H1 (cell line): Measurements from ENCODE around the gene NKAIN1. TPM values are rescaled to one million over a fixed set of nuclear protein-coding genes. Genes with fewer than 3 reads are reported as not detected.

Experiments used
- CTCF ChIA-PET: fragments of 300-600 bp; sonication (Branson Sonifier 250); formaldehyde crosslinking; loops from one replicate; lab custom pipeline; 2021; ENCODE audit not compliant: partially characterized antibody; lab: Charles Lee
- POLR2A ChIA-PET: fragments of 300-600 bp; sonication (Branson Sonifier 250); formaldehyde crosslinking; loops from one replicate; lab custom pipeline; 2021; ENCODE audit warnings: inconsistent platforms; ENCODE audit not compliant: partially characterized antibody; lab: Charles Lee
- DNase-seq, 2 experiments: peaks; one replicate each; pipeline versions ENCODE4 v3.0.0 to v3.0.0-alpha.2; 2010 to 2022; ENCODE audit warnings: low spot score in 2 of 2, low read depth in 1 of 2, mixed read lengths in 1 of 2
- FAIRE-seq: peaks from 2 replicates; lab custom pipeline; 2011; peaks lifted over from hg19 to GRCh38; lab: Jason Lieb, UNC
- H2AFZ ChIP-seq: 2 replicates; pipeline ENCODE4 v1.8.1; 2012; ENCODE audit warnings: low read length, inconsistent platforms
- H2AK5ac ChIP-seq: 2 replicates; pipeline ENCODE4 v1.6.1; 2013; ENCODE audit warnings: low read depth, low read length
- H2BK120ac ChIP-seq: replicated peaks from 2 replicates; pipeline ENCODE3; 2013; ENCODE audit warnings: low read depth, low read length, inconsistent platforms
- H2BK12ac ChIP-seq: 2 replicates; pipeline ENCODE4 v1.6.1; 2013; ENCODE audit warnings: low read depth, low read length
- H2BK15ac ChIP-seq: 2 replicates; pipeline ENCODE4 v1.6.1; 2013; ENCODE audit warnings: low read length
- H2BK20ac ChIP-seq: 2 replicates; pipeline ENCODE4 v1.6.1; 2013; ENCODE audit warnings: low read length
- H2BK5ac ChIP-seq: 2 replicates; pipeline ENCODE4 v1.6.1; 2013; ENCODE audit warnings: low read depth, low read length
- H3K14ac ChIP-seq: 2 replicates; pipeline ENCODE4 v1.6.1; 2013; ENCODE audit warnings: inconsistent platforms; ENCODE audit not compliant: insufficient read length
- H3K18ac ChIP-seq: 2 replicates; pipeline ENCODE4 v1.6.1; 2013; ENCODE audit warnings: low read length; ENCODE audit errors: extremely low read depth
- H3K23ac ChIP-seq: 2 replicates; pipeline ENCODE4 v1.6.1; 2013; ENCODE audit warnings: inconsistent platforms; ENCODE audit not compliant: insufficient read length
- H3K23me2 ChIP-seq: 2 replicates; pipeline ENCODE4 v1.6.1; 2013; ENCODE audit warnings: low read depth, low read length
- H3K27ac ChIP-seq: 2 replicates; pipeline ENCODE4 v1.6.1; 2011; ENCODE audit warnings: low read depth, low read length, inconsistent platforms
- H3K27me3 ChIP-seq, 4 experiments: replicated peaks in 1 of 4; 1 replicate in 1 of 4; 2 replicates in 3 of 4; pipeline versions ENCODE4 v1.6.1 to v1.8.1; 2011 to 2013; ENCODE audit warnings: low read length in 3 of 4, mild to moderate bottlenecking in 3 of 4, inconsistent platforms in 2 of 4, mixed read lengths in 2 of 4, moderate library complexity in 1 of 4; ENCODE audit not compliant: control insufficient read depth in 3 of 4, insufficient read depth in 3 of 4; ENCODE audit errors: extremely low read depth in 1 of 4
- H3K36me3 ChIP-seq, 4 experiments: 2 replicates each; pipeline versions ENCODE4 v1.6.1 to v1.8.1; 2011 to 2013; ENCODE audit warnings: mild to moderate bottlenecking in 4 of 4, low read length in 3 of 4, moderate library complexity in 2 of 4, control low read depth in 1 of 4, inconsistent platforms in 1 of 4; ENCODE audit not compliant: insufficient read depth in 4 of 4, control insufficient read depth in 2 of 4
- H3K4ac ChIP-seq: replicated peaks from 2 replicates; pipeline ENCODE3; 2013; ENCODE audit warnings: low read length, low read depth, mixed read lengths, inconsistent platforms; ENCODE audit not compliant: insufficient read length
- H3K4me1 ChIP-seq, 4 experiments: replicated peaks in 1 of 4; 1 replicate in 1 of 4; 2 replicates in 3 of 4; pipeline versions ENCODE4 v1.6.1 to v1.8.1; 2011 to 2013; ENCODE audit warnings: low read length in 3 of 4, inconsistent platforms in 2 of 4, mixed read lengths in 1 of 4; ENCODE audit not compliant: insufficient read depth in 4 of 4, control insufficient read depth in 3 of 4
- H3K4me2 ChIP-seq, 2 experiments: 2 replicates each; pipeline versions ENCODE4 v1.6.1 to v1.8.1; 2011 to 2013; ENCODE audit warnings: low read depth in 2 of 2, low read length in 2 of 2, control low read depth in 1 of 2, inconsistent platforms in 1 of 2, mild to moderate bottlenecking in 1 of 2; ENCODE audit not compliant: insufficient read depth in 1 of 2
- H3K4me3 ChIP-seq, 4 experiments: fragments of 200-600, 300-600 bp in 1 of 4; sonication (generic), shearing (Covaris generic), sonication (Bioruptor Twin) in 1 of 4; 2 replicates each; pipeline versions ENCODE4 v1.5.1 to v1.8.1; 2011 to 2016; ENCODE audit warnings: low read length in 4 of 4, low read depth in 3 of 4, control low read depth in 2 of 4, inconsistent platforms in 2 of 4, mild to moderate bottlenecking in 2 of 4, mixed read lengths in 1 of 4, moderate library complexity in 1 of 4; ENCODE audit not compliant: insufficient read depth in 2 of 4; ENCODE audit errors: extremely low read depth in 1 of 4
- H3K56ac ChIP-seq: replicated peaks from 2 replicates; pipeline ENCODE3; 2013; ENCODE audit warnings: low read depth, mild to moderate bottlenecking, mixed read lengths, low read length, inconsistent platforms; ENCODE audit not compliant: insufficient read length
- H3K79me1 ChIP-seq: 2 replicates; pipeline ENCODE4 v1.6.1; 2013; ENCODE audit warnings: low read depth, low read length, control low read depth
- H3K79me2 ChIP-seq, 2 experiments: 2 replicates each; pipeline versions ENCODE4 v1.6.1 to v1.8.1; 2012 to 2013; ENCODE audit warnings: low read length in 2 of 2, mild to moderate bottlenecking in 2 of 2, inconsistent platforms in 1 of 2; ENCODE audit not compliant: insufficient read depth in 2 of 2, control insufficient read depth in 1 of 2
- H3K9ac ChIP-seq, 4 experiments: replicated peaks in 1 of 4; 1 replicate in 1 of 4; 2 replicates in 3 of 4; pipeline versions ENCODE4 v1.6.1 to v1.8.1; 2011 to 2013; ENCODE audit warnings: low read depth in 3 of 4, low read length in 3 of 4, control low read depth in 2 of 4, mild to moderate bottlenecking in 2 of 4, moderate library complexity in 2 of 4, inconsistent platforms in 1 of 4; ENCODE audit errors: extremely low read depth in 1 of 4
- H3K9me3 ChIP-seq, 2 experiments: 2 replicates each; pipeline versions ENCODE4 v1.6.1 to v1.8.1; 2012 to 2013; ENCODE audit warnings: mild to moderate bottlenecking in 2 of 2, moderate library complexity in 2 of 2, control low read depth in 1 of 2, inconsistent platforms in 1 of 2, low read depth in 1 of 2, low read length in 1 of 2, mixed read lengths in 1 of 2; ENCODE audit not compliant: insufficient read depth in 2 of 2
- H4K20me1 ChIP-seq, 2 experiments: replicated peaks in 1 of 2; 2 replicates each; pipeline versions ENCODE3 to v1.8.1; 2011 to 2013; ENCODE audit warnings: inconsistent platforms in 2 of 2, low read length in 2 of 2, mild to moderate bottlenecking in 1 of 2; ENCODE audit not compliant: insufficient read depth in 2 of 2, control insufficient read depth in 1 of 2
- H4K5ac ChIP-seq: 2 replicates; pipeline ENCODE4 v1.6.1; 2013; ENCODE audit warnings: low read length, low read depth, mixed read lengths, inconsistent platforms; ENCODE audit not compliant: insufficient read length
- H4K8ac ChIP-seq: 2 replicates; pipeline ENCODE4 v1.8.0; 2013; ENCODE audit warnings: mild to moderate bottlenecking, moderate library complexity, low read length, inconsistent platforms; ENCODE audit not compliant: insufficient read depth; ENCODE audit errors: extremely low read depth
- H4K91ac ChIP-seq: replicated peaks from 2 replicates; pipeline ENCODE3; 2013; ENCODE audit warnings: low read length, mixed read lengths, inconsistent platforms; ENCODE audit not compliant: insufficient read length
- CBX8 ChIP-seq: fragments of 300-800, 300-1000 bp; sonication (generic); IDR thresholded peaks from 2 replicates; pipeline ENCODE4 v1.7.1; 2016; ENCODE audit warnings: low read depth, low read length, borderline replicate concordance
- CHD1 ChIP-seq: IDR thresholded peaks from 2 replicates; pipeline ENCODE4 v1.6.1; 2012; ENCODE audit warnings: low read depth, low read length, improper control_type of control experiment
- RNF2 ChIP-seq: fragments of 200-900, 300-1000 bp; sonication (generic); IDR thresholded peaks from 2 replicates; pipeline ENCODE4 v1.7.1; 2016; ENCODE audit warnings: borderline replicate concordance, low read depth, mild to moderate bottlenecking, antibody characterized with exemption, low read length; ENCODE audit not compliant: poor library complexity, severe bottlenecking; ENCODE audit errors: missing control alignments
- SRF ChIP-seq: IDR thresholded peaks from 2 replicates; pipeline ENCODE4 v1.6.1; 2011; ENCODE audit warnings: mild to moderate bottlenecking, low read depth, low read length, moderate library complexity
- WGBS, 2 experiments: shearing (Covaris generic) in 1 of 2; methylation state at CpG; one replicate each; pipeline versions ENCODE4 v1.1.6 to v1.1.7; 2013 to 2015; ENCODE audit warnings: low lambda C conversion rate in 2 of 2, mixed read lengths in 2 of 2, inconsistent platforms in 1 of 2, low coverage in 1 of 2, missing lambda C conversion rate in 1 of 2; ENCODE audit not compliant: insufficient replicate concordance in 2 of 2, insufficient coverage in 1 of 2, insufficient read length in 1 of 2; ENCODE audit errors: extremely low coverage in 1 of 2, missing lambda C conversion rate in 1 of 2; 5-methylcytosine and 5-hydroxymethylcytosine counted together
- polyA plus RNA-seq, 7 experiments: library from polyadenylated mRNA; depleted of rRNA in 3 of 7; stranded (reverse) in 5 of 7; unstranded in 2 of 7; fragments of >200 nt in 5 of 7; fragments of 200-250 nt in 2 of 7; gene quantifications; 1 replicate in 5 of 7; 2 replicates in 1 of 7; 4 replicates in 1 of 7; pipeline versions ENCODE4 v1.2.1 to v1.2.3, GENCODE V29; 2011 to 2013; ENCODE audit warnings: missing spikeins in 2 of 7, mixed read lengths in 2 of 7
- total RNA-seq: library from RNA; stranded (reverse); fragmentation: NEBNext Ultra II Directional; extraction: Animal tissue kit (Norgen Biotek cat#: 25700); gene quantifications from 2 replicates; pipeline ENCODE4 v1.2.1, GENCODE V29; 2021

NKAIN1 gene
- total and polyA plus RNA-seq, 2 of the 8 experiments (the other 6 are each of a cell fraction or from before 2014, with no cell fraction given), result 59.3 to 66.9 TPM

DNA sequence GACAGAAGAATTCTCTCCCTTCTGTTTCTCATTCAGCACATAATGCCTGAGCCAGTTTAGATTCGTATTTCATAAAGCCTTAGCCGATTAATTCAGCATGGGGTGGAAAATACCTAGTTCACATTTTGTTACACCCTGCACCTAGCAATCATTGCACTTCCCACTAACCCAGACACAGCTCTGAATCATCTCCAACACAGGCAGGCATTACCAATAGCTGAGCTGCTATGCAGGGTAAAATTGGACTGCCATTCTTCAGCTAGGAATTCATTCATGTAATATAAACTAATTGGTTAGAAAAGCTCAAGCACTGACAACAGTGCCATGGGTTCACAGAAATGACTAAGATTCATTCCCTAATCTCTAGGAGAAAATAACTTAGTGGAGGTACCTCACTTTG is 26.9 kb upstream of the NKAIN1 start:
- no peak overlapping the region for H2BK120ac ChIP-seq
- H2AFZ ChIP-seq, result no peak overlapping the region
- H4K5ac ChIP-seq, result no peak overlapping the region
- H3K9ac ChIP-seq, result no peak overlapping the region
- H2BK20ac ChIP-seq, result no peak overlapping the region
- no peak overlapping the region for H3K18ac ChIP-seq
- H3K14ac ChIP-seq, result no peak overlapping the region
- H4K91ac ChIP-seq, result no peak overlapping the region
- H3K4me3 ChIP-seq, result no peak overlapping the region
- WGBS, 2 experiments, result 93% methylated on average over 2 of the region's 2 CpGs; no CpG with 5 or more reads in 1 of the 2 experiments
- no peaks in the 10 kb centered on the region; the same call in 1 of the 2 replicates for H3K79me1 ChIP-seq
- ChIA-PET CTCF (interaction anchor here (0.6 to 9.4 kb wide), 3 partner anchors 16 to 83 kb away, joined by 3 to 113 read pairs (median 3); no protein-coding TSS in a partner anchor), POLR2A (interaction anchor here (0.8 to 3.4 kb wide), 3 partner anchors 30 to 85 kb away, joined by 3 to 9 read pairs (median 3); partner anchors contain the start of genes SNRNP40 and ZCCHC17)
- no peaks in the 10 kb centered on the region for H3K4me1 ChIP-seq
- FAIRE-seq, result no peak
- peaks cover 27 to 93% (median 64%) of the 10 kb centered on the region in 4 experiments for H3K36me3 ChIP-seq
- no peaks in the 10 kb centered on the region for H3K23me2 ChIP-seq
- H3K27me3 ChIP-seq, result no peaks in the 10 kb centered on the region
- no peak overlapping the region for H2BK12ac ChIP-seq
- H3K4ac ChIP-seq, result no peak overlapping the region
- no peak overlapping the region for H2BK15ac ChIP-seq
- H3K9me3 ChIP-seq, result no peaks in the 10 kb centered on the region
- H3K4me2 ChIP-seq, result no peak overlapping the region
- no peak overlapping the region for H2AK5ac ChIP-seq
- no peak overlapping the region for H3K23ac ChIP-seq
- H3K27ac ChIP-seq, result no peak overlapping the region
- no peak overlapping the region for H3K56ac ChIP-seq
- no peak overlapping the region for H4K8ac ChIP-seq
- no peak for DNase-seq
- peaks cover 0 to 2% of the 10 kb centered on the region in 2 experiments for H4K20me1 ChIP-seq
- H2BK5ac ChIP-seq, result no peak overlapping the region
- TF ChIP-seq RNF2, result no peak
- no peak for TF ChIP-seq CHD1
- no peak for TF ChIP-seq CBX8
- TF ChIP-seq SRF, result no peak
- H3K79me2 ChIP-seq, result no peaks in the 10 kb centered on the region
